GM18907 (cell line): Measurements from ENCODE around the gene JUP.

Source experiments
- ATAC-seq: cut with Tn5 transposase; IDR thresholded peaks from one replicate; pipeline ENCODE4 v1.9.1; 2021; ENCODE audit warnings: mild to moderate bottlenecking, moderate library complexity; ENCODE audit not compliant: unreplicated experiment

Gene JUP

DNA sequence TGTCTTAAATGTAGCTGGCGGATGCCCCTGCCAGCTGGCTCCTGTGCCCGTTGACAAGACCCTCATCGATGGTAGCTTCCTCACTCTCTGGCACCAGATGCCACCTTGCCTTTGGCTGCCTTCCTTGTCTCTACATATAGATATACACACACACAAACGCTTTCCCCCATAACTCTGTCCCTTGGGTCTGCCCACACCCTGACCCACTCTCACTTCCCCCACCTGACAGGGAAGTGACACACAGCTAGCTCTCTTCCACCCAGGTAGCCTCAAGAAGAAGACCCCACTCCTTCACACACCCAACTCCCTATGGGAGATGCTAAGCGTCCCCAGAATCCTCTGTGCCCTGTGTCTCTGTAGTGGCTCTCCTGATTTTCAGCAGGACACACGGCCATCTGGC is 25.6 kb downstream of the JUP start:
- no peak for ATAC-seq

DNA sequence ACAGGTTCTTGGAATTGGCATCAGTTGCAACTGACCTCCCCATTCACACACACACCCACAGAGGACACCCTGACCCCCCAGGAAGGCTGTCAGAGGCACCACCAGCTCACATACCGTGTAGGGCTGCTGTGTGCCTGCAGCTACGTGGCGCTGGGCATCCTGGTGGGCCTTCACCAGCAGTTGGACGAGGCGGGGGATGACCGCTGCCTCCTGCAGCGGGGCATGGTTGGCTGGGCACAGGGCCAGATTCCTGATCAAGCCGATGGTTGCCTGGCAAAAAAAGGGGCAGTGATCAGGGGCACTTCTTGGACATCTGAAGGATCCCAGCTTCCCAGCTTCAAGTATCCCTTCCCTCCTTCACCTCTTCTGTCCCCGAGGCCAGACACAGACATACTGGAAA is 27.9 kb downstream of the JUP start:
- ATAC-seq, result no peak

DNA sequence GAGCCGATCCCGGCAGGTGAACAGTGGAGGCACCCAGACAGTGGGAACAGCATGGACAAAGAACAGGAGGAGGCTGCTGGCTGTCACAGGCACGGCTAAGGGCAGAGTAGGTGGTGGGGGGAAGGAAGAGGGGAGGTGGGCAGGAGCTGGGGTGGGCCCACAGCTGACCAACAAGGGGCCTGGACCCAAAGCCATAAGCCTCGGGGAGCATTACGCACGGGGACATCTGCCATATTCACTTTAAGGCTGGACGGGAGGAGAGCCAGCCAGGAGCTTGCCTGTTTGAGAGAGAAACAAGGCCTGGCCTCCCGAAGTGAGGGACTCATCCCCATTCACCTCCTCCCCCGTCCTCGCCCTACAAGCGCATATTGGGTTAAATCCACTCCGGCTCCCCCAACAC is 32.4 kb downstream of the JUP start:
- no peak for ATAC-seq

DNA sequence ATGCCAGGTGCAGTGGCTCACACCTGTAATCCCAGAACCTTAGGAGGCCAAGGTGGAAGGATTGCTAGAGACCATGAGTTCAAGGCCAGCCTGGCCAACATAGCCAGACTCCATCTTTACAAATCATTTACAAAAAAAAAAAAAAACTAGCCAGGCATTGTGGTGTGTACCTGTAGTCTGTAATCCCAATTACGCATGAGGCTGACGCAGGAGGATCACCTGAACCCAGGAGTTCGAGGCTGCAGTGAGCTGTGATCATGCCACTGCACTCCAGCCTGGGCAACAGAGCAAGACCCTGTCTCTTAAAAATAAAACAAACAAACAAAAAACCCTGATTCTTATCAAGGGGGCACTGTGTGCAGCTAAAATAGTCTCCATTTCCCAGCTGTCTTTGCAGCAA is 35.2 kb downstream of the JUP start:
- no peak for ATAC-seq

DNA sequence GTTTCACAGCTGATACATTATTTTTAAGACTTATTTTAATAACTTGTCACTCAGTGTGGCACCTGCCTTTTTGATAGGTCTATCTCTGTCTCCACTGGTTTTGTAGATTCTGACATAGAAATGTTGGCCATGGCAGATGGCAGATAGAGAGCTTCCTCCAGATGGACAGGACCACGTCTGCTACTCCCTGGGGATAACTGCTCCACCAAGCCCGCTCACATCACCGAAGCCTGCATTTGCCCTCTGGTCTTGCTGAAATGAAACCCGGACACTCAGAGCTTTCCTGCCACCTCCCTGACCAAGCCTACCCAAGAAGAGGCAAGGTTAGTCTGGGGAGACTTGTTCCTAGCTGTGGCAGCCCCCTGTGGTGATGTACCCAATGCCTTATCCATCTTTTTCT is 35.6 kb downstream of the JUP start:
- no peak for ATAC-seq

DNA sequence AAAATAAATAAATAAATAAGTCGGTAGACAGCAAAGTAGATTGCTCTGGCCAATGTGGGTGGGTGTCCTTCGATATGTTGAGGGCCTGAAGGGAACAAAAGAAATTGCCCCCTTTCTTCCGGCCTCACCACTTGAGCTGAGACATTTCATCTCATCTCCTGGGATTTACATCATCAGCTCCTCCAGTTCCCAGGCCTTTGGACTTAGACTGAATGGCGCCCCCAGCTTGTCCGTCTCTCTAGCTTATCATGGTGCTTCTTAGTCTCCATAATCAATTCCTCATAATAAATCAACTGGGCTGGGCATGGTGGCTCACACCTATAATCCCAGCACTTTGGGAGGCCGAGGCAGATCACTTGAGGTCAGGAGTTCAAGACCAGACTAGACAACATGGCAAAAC is 38.2 kb downstream of the JUP start:
- no peak for ATAC-seq

DNA sequence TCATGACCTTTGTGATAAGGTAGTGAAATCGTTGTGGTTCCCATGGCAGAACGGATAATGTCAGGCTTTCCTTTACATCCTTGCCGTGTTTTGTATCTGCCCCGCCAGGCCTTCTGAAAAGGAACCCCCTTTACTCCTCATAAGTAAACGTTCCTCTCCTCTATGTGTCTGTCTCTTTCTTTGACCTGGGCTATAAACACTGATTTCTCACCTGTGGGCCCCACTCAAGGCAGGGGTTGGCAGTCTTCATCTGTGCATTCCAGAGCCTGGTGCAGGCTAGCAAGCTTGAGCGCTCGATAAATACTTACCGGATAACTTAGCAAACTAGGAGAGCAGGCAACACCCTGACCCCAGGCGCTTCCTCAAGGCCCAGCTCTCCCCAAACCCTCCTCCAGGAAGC is 44.8 kb downstream of the JUP start:
- ATAC-seq, result no peak

DNA sequence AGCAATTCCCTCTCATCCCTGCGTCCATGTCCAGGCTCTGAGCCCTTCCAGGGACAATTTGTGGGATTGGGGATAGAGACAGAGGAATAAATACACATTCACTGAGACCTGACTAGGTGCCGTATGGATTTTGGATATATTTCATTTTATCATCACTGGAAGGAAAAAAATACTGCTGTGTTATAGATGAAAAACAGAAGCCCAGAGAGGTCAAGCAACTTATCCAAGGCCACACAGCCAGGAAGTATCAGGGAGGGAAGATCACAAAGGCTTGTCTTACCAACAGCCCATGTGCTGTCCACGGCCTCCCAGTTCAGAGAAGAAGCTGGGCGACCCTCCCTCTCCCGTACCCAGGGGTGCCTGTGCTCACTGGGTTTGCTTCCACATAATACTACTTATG is 46.0 kb downstream of the JUP start:
- no peak for ATAC-seq

DNA sequence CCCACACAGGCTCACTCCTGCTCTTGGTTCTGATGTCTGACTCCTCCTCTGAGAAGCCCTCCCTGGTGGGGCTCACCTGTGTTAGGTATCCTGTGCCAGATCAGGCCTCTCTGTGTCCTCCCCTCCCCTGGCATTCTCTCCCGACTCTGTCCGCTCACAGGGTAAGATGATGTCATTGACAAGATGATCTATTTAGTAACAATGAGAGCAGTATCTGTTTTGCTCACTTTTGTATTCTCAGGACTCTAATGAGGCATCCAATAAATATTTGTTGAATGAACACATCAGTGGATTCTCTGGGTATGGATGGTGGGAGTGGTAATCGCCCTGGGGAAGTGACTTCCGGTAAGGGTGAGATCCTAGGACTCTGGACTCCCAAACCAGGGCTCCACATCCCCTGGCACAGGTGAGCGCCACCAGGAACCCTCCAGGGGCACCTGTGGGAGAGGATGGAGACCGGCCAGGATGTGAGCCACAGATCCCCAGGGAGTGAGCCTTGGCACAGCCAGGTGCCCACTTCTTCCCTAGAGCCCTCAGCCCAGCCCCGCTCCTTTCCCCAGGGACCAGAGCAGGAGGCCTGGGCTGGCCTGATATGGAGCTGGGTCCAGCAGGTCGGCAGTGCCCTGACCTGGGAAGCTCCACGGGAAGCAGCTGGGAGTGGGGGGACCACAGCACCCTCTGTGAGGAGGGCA is 46.7 kb downstream of the JUP start:
- no peak for ATAC-seq

DNA sequence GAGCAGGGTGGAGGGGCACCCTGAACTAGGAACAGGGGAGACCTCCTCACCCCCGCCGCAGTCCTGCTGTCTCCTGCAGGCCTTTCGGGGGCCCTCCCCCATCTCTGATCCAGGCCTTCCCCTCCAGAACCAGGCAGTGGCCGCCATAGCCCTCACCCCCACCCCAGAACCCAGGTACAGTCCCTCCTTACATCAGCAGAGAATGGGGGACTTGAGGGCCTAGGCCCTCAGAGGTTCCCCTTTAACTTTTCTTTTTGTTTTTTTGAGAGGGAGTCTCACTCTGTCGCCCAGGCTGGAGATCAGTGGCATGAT is 47.8 kb downstream of the JUP start:
- ATAC-seq, result no peak

DNA sequence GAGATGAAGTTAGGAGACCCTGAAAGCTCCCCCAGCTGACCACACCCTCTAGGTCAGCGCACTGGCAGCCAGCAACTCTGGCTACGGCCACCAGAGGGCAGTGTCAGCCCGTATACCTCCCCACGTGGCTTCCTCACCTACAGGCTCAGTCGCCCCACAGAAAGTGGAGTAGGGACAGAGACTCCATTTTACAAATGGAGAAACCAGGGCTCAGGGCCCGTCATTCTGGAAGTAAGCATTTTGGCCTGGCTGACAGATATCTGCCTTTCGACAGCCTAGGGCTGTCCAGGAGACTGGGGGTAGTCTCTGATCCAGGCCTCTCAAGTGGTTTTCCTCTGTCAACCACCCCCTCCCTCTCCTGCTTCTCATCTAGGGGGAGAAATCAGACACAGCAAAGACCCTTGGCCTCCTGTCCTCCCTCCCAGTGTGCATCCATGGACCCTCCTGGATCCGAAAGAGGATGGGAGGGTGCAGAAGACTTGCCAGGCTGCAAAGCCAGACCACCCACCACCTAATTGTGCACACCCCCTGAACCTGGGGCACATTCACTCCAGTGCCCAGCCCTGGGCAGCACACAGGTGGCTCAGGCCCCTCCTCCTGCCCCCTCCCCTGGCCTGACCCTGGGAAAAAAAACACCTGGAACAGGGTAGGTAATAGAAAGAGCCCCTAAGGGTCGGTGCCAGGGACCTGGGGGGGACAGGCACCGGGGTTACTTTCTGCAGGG is 48.3 kb downstream of the JUP start:
- ATAC-seq, result no peak

DNA sequence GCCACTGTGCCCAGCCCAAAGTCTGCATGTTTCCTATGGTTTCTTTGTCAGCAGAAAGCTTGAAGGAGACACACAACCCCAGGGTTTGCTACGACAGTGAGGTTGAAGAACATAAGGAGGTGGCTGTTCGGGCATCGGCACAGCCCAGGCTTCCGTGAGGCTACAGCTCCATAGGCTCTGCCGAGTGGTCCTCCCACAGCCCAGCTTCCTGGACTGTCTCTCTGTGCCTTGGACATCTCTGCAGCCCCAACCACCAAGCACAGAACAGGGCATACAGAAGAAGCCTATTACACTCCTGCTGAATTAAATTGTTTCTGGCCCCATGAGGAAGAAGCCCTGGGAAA is 48.9 kb downstream of the JUP start:
- ATAC-seq, result no peak

DNA sequence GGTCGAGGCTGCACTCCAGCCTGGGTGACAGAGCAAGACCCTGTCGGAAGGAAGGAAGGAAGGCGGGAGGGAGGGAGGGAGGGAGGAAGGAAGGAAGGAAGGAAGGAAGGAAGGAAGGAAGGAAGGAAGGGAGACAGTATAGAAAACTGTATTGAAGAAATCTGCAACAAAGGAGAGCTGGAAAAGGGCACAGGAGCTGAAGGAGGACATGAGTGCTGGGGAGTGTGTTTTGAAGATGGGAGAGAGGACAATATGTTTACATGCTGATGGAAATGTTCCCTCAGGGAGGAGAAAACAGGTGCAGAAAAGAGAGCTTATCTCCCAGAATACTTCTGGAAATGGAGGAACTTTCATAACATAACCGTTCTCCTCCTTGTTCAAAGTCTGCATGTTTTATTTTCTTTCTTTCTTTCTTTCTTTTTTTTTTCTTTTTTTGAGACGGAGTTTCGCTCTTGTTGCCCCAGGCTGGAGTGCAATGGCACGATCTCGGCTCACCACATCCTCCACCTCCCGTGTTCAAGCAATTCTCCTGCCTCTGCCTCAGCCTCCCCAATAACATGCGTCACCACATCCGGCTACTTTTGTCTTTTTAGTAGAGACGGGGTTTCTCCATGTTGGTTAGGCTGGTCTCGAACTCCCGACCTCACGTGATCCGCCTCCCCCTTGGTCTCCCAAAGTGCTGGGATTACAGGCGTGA is 49.4 kb downstream of the JUP start:
- no peak for ATAC-seq

DNA sequence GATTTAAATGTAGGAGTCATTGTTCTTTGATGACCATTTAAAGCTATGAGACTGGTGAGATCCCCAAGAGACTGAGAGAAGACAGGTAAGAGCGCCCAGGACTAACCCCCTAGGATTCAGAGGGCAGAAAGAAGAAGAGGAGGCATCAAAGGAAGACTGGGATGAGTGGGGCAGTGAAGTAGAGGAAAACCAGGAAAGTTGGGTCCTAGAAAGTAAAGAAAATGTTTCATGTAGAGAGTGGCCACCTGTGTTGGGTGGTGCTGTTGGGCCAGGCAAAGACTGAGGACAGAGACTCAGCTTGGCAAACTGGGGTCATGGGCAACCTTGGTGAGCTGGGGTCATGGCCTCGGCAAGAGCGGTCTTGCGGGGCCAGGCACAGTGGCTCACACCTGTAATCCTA is 50.8 kb downstream of the JUP start:
- ATAC-seq, result no peak

DNA sequence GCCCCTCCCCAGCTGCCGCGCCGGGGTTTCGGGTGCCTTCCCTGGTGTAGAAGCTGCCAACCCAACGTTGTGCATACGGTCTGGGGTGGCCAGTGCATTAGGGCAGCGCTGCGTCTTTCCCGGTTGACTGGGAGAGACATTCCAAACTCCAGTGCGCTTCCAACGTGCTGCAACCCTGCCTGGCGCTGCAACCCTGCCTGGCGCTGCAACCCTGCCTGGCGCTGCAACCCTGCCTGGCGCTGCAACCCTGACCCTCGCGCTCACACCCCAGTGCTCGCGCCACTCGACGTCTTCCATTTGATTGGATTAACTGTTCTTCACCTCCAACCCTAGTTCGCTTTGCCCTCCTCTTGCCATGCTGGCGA is 51.6 kb downstream of the JUP start:
- no peak for ATAC-seq

DNA sequence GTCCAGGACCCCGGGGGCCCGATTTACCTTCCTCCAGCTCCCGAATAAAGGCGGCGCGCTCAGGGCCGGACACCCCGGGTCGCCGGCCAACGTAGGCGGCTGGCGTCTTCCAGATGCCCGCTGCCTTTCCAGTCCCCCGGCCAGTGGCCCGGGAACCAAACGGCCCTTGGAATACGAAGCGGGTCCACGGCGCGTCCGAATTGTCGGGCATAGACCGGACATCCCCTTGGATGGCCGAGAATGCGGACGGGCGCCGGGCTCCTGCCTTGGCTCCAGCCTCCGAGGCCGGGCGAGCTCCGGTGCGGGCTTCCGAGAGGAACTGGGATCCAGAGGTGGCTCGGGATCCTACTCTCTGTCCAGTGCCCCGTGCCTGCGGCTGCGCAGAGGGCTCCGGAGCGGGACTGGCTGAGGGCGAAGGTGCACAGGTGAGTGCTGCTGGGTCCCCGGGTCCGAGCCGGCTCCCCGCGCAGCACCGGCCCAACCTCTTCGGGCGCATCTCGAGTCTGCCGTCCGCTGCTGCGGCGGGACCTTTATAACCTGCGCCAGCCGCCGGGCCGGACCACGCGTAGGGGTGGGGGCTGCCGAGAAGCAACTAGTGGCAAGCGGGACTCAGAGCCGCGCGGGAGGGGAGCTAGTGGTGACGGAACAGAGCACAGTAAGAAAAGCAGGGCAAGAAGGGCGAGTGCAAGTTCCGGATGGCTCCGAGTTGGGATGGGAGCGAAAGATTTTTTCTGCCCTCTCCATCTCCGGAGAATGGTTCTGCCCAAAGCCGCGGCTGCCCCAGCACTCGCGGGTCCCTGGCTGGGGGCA is 52.2 kb downstream of the JUP start, which contains the start of gene HAP1:
Gene HAP1, minus strand, starts transcription at position 505 of the 810 bp plus-strand sequence. Its CDS starts 9 bp downstream, at position 496.
- no peak for ATAC-seq

DNA sequence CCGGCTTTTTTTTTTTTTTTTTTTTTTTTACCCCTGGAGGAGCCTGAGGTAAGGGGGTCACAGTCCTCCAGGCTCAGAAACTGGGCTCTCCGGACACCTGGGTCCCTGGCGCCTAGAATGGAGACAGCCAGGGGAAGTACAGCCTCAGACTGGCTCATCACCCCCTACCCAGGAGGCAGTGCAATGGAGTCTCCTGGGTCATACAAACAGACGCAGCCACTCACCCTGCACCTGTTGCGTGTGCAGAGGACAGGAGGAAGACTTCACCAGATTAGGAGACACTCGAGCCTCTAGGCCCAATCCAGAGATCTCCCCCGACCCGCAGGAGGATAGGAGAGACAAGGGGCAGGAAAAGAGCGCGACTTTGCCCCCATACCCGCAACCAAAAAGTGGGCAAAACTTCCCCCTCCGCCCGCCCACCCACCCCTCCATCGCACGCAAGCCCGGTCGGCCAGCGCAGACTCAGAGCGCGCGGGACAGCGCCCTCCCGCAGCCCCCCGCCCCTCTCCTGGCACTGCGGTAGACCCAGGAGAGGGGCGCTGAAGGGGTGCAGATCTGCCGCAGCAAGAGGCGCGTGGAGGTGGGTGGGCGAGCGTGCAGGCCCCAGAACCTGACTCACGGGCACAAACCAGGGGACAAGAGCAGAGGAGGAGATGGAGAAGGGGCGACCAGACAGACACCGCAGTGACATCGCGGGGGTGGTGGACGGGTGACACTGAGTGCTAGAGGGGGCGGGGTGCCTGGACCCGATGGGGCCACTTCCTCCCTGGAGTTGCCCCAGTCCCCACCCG is 53.0 kb downstream of the JUP start:
- ATAC-seq, result no peak

DNA sequence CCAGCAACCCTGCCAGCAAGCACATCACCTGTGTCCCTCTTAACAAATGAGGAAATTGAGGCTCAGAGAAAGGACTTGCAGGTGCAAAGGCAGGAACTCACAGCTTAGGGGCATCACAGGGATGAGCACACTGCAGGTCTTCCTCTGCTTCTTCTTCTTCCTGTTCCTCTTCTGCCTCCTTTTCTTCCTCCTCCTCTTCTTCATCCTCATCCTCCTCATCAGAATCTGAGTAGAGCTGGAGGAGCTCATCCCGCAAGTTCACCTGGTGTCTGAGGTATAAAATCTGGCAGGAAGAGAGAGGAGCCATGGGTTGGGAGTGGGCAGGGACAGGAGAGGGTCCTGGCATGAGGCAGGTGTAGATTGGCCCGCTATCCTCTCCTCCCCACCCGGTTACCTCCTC is 54.7 kb downstream of the JUP start:
- no peak for ATAC-seq

DNA sequence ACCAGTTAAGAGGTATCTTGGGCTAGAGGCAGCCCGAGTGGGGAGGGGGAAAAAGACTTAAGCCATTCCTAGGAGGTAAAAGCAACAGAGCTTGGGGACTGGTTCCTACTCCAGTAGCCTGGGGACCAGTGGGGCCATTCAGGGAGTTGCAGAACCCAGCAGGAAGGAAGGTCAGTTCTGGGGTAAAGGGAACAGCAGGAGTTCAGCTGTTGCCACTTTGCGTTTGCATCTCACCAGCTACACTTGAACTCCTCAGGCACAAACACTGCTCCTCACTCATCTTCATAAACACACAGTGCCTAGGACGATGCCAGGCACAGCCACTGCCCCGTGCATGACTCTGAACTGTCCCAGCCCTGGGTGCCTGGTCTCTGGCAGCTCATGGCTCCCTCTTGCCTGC is 56.0 kb downstream of the JUP start:
- no peak for ATAC-seq

DNA sequence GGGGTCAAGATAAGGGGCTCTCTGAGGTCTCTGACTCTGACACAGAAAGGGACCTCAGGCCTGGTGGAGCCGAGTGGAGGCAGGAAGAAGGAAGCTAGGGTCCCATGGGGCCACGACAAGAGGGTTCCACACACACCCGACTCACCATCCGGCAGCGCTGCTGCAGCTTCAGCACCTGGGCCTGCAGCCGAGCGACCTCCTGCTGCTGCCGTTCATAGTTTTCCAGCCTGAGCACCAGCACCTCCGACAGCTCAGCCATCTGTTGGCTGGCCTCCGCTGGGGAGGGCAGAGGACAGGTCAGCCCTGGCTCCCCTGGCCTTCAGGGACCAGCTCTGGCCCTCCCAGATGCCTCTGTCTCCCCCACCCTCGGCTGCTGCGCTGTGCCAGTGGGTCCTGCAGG is 58.5 kb downstream of the JUP start:
- no peak for ATAC-seq

DNA sequence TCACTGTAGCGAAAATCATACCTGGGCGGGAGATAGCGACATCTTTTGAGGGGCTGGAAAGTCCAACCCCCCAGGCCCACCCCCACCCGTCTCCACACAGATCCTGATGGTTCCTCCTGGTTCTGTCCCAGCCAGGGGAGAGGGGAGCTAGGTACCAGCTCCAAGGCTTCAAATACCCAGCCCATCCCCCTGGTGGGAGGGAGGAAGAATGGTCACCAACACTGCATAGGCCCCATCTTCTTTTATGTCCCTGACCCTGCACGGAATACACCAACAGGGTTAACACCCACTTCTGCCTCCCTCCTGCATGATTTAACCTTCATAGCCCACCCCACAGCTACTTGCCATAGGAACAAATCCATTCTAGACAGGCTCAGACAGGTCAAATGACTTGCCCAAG is 61.4 kb downstream of the JUP start:
- no peak for ATAC-seq
